Loucy (cell line): Measurements from ENCODE around the gene CACNA1C.

Experiments
- H2AFZ ChIP-seq: fragments of 200-600 bp; sonication (generic); 2 replicates; pipeline ENCODE4 v1.6.0; 2016; ENCODE audit warnings: antibody characterized with exemption, mild to moderate bottlenecking, low read length, moderate library complexity
- H3F3A ChIP-seq: fragments of 200-600 bp; 2 replicates; pipeline ENCODE4 v1.6.0; 2016; ENCODE audit warnings: antibody characterized with exemption, low read depth, mild to moderate bottlenecking
- H3K27me3 ChIP-seq: fragments of 200-600 bp; sonication (generic); 2 replicates; pipeline ENCODE4 v1.6.1; 2014; ENCODE audit warnings: low read length, mild to moderate bottlenecking; ENCODE audit not compliant: insufficient read depth, poor library complexity, severe bottlenecking
- H3K36me3 ChIP-seq: fragments of 200-600 bp; sonication (generic); 2 replicates; pipeline ENCODE4 v1.6.1; 2016; ENCODE audit warnings: low read length; ENCODE audit not compliant: insufficient read depth
- H3K4me1 ChIP-seq: fragments of 200-600 bp; sonication (generic); 2 replicates; pipeline ENCODE4 v1.5.1; 2014; ENCODE audit warnings: low read length, mild to moderate bottlenecking; ENCODE audit not compliant: insufficient read depth, poor library complexity, severe bottlenecking
- H3K4me2 ChIP-seq: fragments of 200-600 bp; sonication (generic); 2 replicates; pipeline ENCODE4 v1.6.0; 2014; ENCODE audit warnings: antibody characterized with exemption, low read length, low read depth, mild to moderate bottlenecking; ENCODE audit not compliant: poor library complexity, severe bottlenecking
- H3K4me3 ChIP-seq: fragments of 200-600 bp; sonication (generic); 2 replicates; pipeline ENCODE4 v1.5.1; 2014; ENCODE audit warnings: low read length, mild to moderate bottlenecking, mixed read lengths; ENCODE audit not compliant: poor library complexity, severe bottlenecking
- H3K79me2 ChIP-seq: fragments of 200-600 bp; sonication (generic); 2 replicates; pipeline ENCODE4 v1.6.1; 2014; ENCODE audit warnings: low read length; ENCODE audit not compliant: insufficient read depth
- H3K9ac ChIP-seq: fragments of 200-600 bp; sonication (generic); 2 replicates; pipeline ENCODE4 v1.6.0; 2014; ENCODE audit warnings: mild to moderate bottlenecking, low read depth, low read length, moderate library complexity; ENCODE audit not compliant: poor library complexity, severe bottlenecking
- H3K9me2 ChIP-seq: fragments of 200-600 bp; sonication (generic); replicated peaks from 2 replicates; pipeline ENCODE4 v1.6.1; 2016; ENCODE audit warnings: low read depth, low read length, mixed read lengths
- H3K9me3 ChIP-seq: fragments of 200-600 bp; sonication (generic); 2 replicates; pipeline ENCODE4 v1.6.1; 2014; ENCODE audit warnings: mild to moderate bottlenecking, antibody characterized with exemption, low read length, low read depth; ENCODE audit not compliant: insufficient read depth
- H4K20me1 ChIP-seq: fragments of 200-600 bp; sonication (generic); 2 replicates; pipeline ENCODE4 v1.6.0; 2014; ENCODE audit warnings: antibody characterized with exemption, low read length, mild to moderate bottlenecking; ENCODE audit not compliant: insufficient read depth, poor library complexity, severe bottlenecking
- CTCF ChIP-seq: fragments of 200-600 bp; sonication (generic); conservative IDR thresholded peaks from 2 replicates; pipeline ENCODE4 v1.5.1; 2014; ENCODE audit warnings: mild to moderate bottlenecking, antibody characterized with exemption, low read length
- EZH2phosphoT487 ChIP-seq: fragments of 200-600 bp; IDR thresholded peaks from 2 replicates; pipeline ENCODE4 v1.6.1; 2018; ENCODE audit warnings: antibody characterized with exemption, mild to moderate bottlenecking, moderate library complexity, borderline replicate concordance

The CACNA1C gene

GRCh38 chr12:2513141-2514037, 460.6 kb downstream of the CACNA1C start:
- H3K79me2 ChIP-seq, result no peaks in the 10 kb centered on the region
- H3K9me3 ChIP-seq, result no peaks in the 10 kb centered on the region
- no peaks in the 10 kb centered on the region for H3K27me3 ChIP-seq
- H4K20me1 ChIP-seq, result no peaks in the 10 kb centered on the region
- no peaks in the 10 kb centered on the region for H3K9me2 ChIP-seq
- H3K4me1 ChIP-seq, result no peaks in the 10 kb centered on the region
- TF ChIP-seq CTCF (no peak), EZH2phosphoT487 (no peak)
- no peak overlapping the region for H3K4me3 ChIP-seq
- no peaks in the 10 kb centered on the region for H3K36me3 ChIP-seq
- no peak overlapping the region for H3K4me2 ChIP-seq
- no peaks in the 10 kb centered on the region for H3F3A ChIP-seq
- no peak overlapping the region for H3K9ac ChIP-seq
- H2AFZ ChIP-seq, result no peak overlapping the region

GRCh38 chr12:2514038-2514340, 461.2 kb downstream of the CACNA1C start:
- H4K20me1 ChIP-seq, result no peaks in the 10 kb centered on the region
- no peak overlapping the region for H3K9ac ChIP-seq
- H3K4me3 ChIP-seq, result no peak overlapping the region
- no peaks in the 10 kb centered on the region for H3K79me2 ChIP-seq
- H3F3A ChIP-seq, result no peaks in the 10 kb centered on the region
- no peak overlapping the region for H2AFZ ChIP-seq
- no peaks in the 10 kb centered on the region for H3K9me3 ChIP-seq
- H3K36me3 ChIP-seq, result no peaks in the 10 kb centered on the region
- no peak overlapping the region for H3K4me2 ChIP-seq
- no peaks in the 10 kb centered on the region for H3K4me1 ChIP-seq
- no peak for TF ChIP-seq EZH2phosphoT487
- no peak for TF ChIP-seq CTCF
- H3K9me2 ChIP-seq, result no peaks in the 10 kb centered on the region
- H3K27me3 ChIP-seq, result no peaks in the 10 kb centered on the region

DNA sequence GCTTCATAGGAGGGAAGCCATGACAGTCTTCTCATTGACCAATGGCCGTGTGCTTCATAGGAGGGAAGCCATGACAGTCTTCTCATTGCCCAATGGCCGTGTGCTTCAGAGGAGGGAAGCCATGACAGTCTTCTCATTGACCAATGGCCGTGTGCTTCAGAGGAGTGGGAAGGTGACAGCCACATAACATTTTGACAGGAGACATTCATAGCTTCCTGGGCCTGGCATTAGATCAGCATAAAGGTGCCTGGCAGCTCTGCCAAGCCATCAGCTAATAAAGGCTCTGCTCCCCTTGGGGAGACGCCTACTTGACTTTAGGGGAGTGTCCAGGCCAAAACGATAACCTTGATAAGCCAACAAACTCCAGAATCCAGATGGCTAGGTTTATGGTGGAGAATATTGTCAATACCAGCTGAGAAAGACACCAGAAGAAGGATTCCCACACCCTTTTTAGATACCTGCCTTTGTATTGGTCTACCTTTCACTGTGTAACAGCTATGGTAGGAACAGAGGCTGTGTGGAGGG, 468.0 kb downstream of the CACNA1C start:
- Histone ChIP-seq H3K4me2 (no peak overlapping the region), H3K27me3 (no peaks in the 10 kb centered on the region), H3K4me3 (no peak overlapping the region)

More for the DNA sequence above, 468.0 kb downstream of the CACNA1C start:
- no peaks in the 10 kb centered on the region for H3K36me3 ChIP-seq
- no peaks in the 10 kb centered on the region for H3K4me1 ChIP-seq
- H3K9me2 ChIP-seq, result no peaks in the 10 kb centered on the region
- no peak overlapping the region for H3K9ac ChIP-seq
- no peaks in the 10 kb centered on the region for H4K20me1 ChIP-seq
- no peak for TF ChIP-seq EZH2phosphoT487
- no peak for TF ChIP-seq CTCF
- H3F3A ChIP-seq, result no peaks in the 10 kb centered on the region
- H2AFZ ChIP-seq, result no peak overlapping the region
- H3K79me2 ChIP-seq, result no peaks in the 10 kb centered on the region
- H3K9me3 ChIP-seq, result no peaks in the 10 kb centered on the region
